Esophagus squamous epithelium (tissue), 5 donors: ENCODE results near the gene RALGAPA1. TPM values are rescaled to one million over a fixed set of nuclear protein-coding genes. Genes with fewer than 3 reads are reported as not detected.

Experiments used
- DNase-seq: peaks from one replicate; lab custom pipeline; 2025; lab: John Stamatoyannopoulos, UW
- H3K27ac ChIP-seq, 4 donors: fragments of 200-600 bp; sonication (generic); one replicate each; pipeline ENCODE4 v1.5.1; 2016 to 2019; ENCODE audit warnings: mild to moderate bottlenecking in 1 of 4
- H3K27me3 ChIP-seq, 4 donors: fragments of 200-600 bp; sonication (generic); 1 replicate in 3 of 4; 2 replicates in 1 of 4; pipeline versions ENCODE4 v1.5.1 to v1.6.0; 2017 to 2021; ENCODE audit warnings: antibody characterized with exemption in 1 of 4
- H3K36me3 ChIP-seq, 3 donors: fragments of 200-600 bp; sonication (generic); one replicate each; pipeline ENCODE4 v1.5.1; 2016 to 2019
- H3K4me1 ChIP-seq, 3 donors: fragments of 200-600 bp; sonication (generic); one replicate each; pipeline ENCODE4 v1.5.1; 2017 to 2019
- H3K4me3 ChIP-seq, 4 donors: fragments of 200-600 bp; sonication (generic); 1 replicate in 3 of 4; 2 replicates in 1 of 4; pipeline ENCODE4 v1.5.1; 2016 to 2019; ENCODE audit warnings: mild to moderate bottlenecking in 2 of 4, moderate library complexity in 1 of 4
- H3K9me3 ChIP-seq, 3 donors: fragments of 200-600 bp; sonication (generic); one replicate each; pipeline ENCODE4 v1.5.1; 2016 to 2019
- CTCF ChIP-seq, 6 experiments: fragments of 450-650 bp in 4 of 6; fragments of 200-600 bp in 2 of 6; sonication (generic) in 2 of 6; IDR thresholded peaks; one replicate each; pipeline ENCODE4 v1.5.1; 2016 to 2019; ENCODE audit warnings: antibody characterized with exemption in 6 of 6, mild to moderate bottlenecking in 4 of 6, moderate library complexity in 4 of 6
- POLR2A ChIP-seq, 4 donors: fragments of 450-650 bp; IDR thresholded peaks; one replicate each; pipeline ENCODE4 v1.6.1; 2017; ENCODE audit warnings: antibody characterized with exemption in 4 of 4, mild to moderate bottlenecking in 4 of 4, moderate library complexity in 3 of 4
- WGBS, 2 donors: methylation state at CpG; one replicate each; pipeline ENCODE4 v1.1.5; 2018; 5-methylcytosine and 5-hydroxymethylcytosine counted together
- intact Hi-C: fragments of 100-400 bp; cut with DNase I; formaldehyde crosslinking; loops from one replicate; pipeline ENCODE4 v1.15.0; 2022
- total RNA-seq, 4 donors: library from RNA; depleted of rRNA; stranded (reverse); fragments of >200 nt; gene quantifications; one replicate each; pipeline ENCODE4 v1.1.0, GENCODE V29; 2016
- donor health status: DM: yes; HTN: yes; CAD: no.

RALGAPA1 gene
- total RNA-seq, 4 donors from 2014 or later: 22.5 to 78.6 (median 39.8) TPM

DNA sequence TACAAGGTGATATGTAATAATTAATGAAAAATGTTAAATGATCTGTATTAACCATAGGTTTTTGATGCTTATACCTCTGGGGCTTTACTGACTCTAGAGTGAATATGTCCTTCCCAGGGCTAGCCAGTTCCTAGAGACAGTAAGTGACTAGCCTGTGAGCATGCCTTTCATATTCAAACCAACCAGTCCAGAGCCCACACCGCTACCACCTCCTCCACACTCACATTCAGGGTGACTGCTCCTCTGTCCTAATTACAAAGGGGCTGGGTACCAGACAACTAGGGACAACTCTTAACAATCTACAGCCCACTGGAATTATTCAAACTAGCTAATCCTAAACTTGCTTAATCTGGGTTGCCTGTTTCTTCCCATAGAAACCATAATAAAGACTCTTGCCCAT lies 49.0 kb downstream of the RALGAPA1 start:
- TF ChIP-seq CTCF (IDR thresholded peaks at IDR 0.05): no peak
- no peak for TF ChIP-seq POLR2A (IDR thresholded peaks at IDR 0.05)
- Histone ChIP-seq H3K27ac (no peak overlapping the region), H3K4me1 (no peaks in the 10 kb centered on the region), H3K4me3 (no peak overlapping the region), H3K36me3 (peaks cover 0 to 83% (median 5%) of the 10 kb centered on the region in 3 donors), H3K27me3 (no peaks in the 10 kb centered on the region), H3K9me3 (no peaks in the 10 kb centered on the region)
- no peak for DNase-seq
- 92 to 100% methylated on average over 1 of the region's 1 CpG for WGBS, 2 donors
- intact Hi-C loops: no loop called here

GRCh38 chr14:35758523-35759129 lies 50.5 kb downstream of the RALGAPA1 start:
- TF ChIP-seq POLR2A (IDR thresholded peaks at IDR 0.05): no peak
- no peak for TF ChIP-seq CTCF (IDR thresholded peaks at IDR 0.05)
- intact Hi-C loops: no loop called here
- 87 to 96% methylated on average over 3 of the region's 3 CpGs for WGBS, 2 donors

GRCh38 chr14:35754671-35755070 lies 54.4 kb downstream of the RALGAPA1 start:
- H3K9me3 ChIP-seq: no peaks in the 10 kb centered on the region
- H3K4me3 ChIP-seq: no peak overlapping the region
- no peak for TF ChIP-seq POLR2A (IDR thresholded peaks at IDR 0.05)
- TF ChIP-seq CTCF (IDR thresholded peaks at IDR 0.05): no peak
- H3K27ac ChIP-seq: no peak overlapping the region
- intact Hi-C loops: no loop called here
- DNase-seq: no peak
- H3K36me3 ChIP-seq: peaks cover 0 to 98% (median 5%) of the 10 kb centered on the region in 3 donors
- H3K4me1 ChIP-seq: no peaks in the 10 kb centered on the region
- H3K27me3 ChIP-seq: no peaks in the 10 kb centered on the region

More at GRCh38 chr14:35758523-35759129, 50.5 kb downstream of the RALGAPA1 start:
- no peaks in the 10 kb centered on the region for H3K27me3 ChIP-seq
- peaks cover 0 to 85% (median 5%) of the 10 kb centered on the region in 3 donors for H3K36me3 ChIP-seq
- no peaks in the 10 kb centered on the region for H3K9me3 ChIP-seq
- H3K27ac ChIP-seq: no peak overlapping the region
- DNase-seq: no peak
- no peaks in the 10 kb centered on the region for H3K4me1 ChIP-seq
- no peak overlapping the region for H3K4me3 ChIP-seq

DNA sequence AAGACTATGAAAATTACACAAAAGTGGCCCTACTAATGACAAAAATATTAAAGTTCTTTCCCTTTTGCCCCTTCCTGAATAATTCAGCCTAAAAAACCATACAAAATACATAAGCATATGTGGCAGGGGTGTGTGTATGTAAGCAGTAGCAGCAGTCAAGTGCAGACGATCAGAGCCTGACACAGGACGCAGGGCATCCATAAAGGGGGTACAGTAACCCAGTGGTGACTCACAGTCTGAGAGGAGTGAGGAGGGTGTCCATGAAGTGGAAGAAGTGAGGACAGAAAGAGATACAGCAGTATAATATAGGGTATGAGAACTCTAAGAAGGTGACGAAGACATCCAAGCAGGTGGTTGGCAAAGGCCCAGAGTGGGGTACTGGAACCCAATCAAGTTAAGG lies 56.7 kb downstream of the RALGAPA1 start:
- DNase-seq: no peak
- no peak overlapping the region for H3K4me3 ChIP-seq
- peaks cover 0 to 96% (median 5%) of the 10 kb centered on the region in 3 donors for H3K36me3 ChIP-seq
- H3K9me3 ChIP-seq: no peaks in the 10 kb centered on the region
- no peaks in the 10 kb centered on the region for H3K27me3 ChIP-seq
- 83 to 86% methylated on average over 3 of the region's 3 CpGs for WGBS, 2 donors
- TF ChIP-seq CTCF (IDR thresholded peaks at IDR 0.05) (no peak), POLR2A (IDR thresholded peaks at IDR 0.05) (no peak)
- H3K4me1 ChIP-seq: no peaks in the 10 kb centered on the region
- H3K27ac ChIP-seq: no peak overlapping the region
- intact Hi-C loops: no loop called here

DNA sequence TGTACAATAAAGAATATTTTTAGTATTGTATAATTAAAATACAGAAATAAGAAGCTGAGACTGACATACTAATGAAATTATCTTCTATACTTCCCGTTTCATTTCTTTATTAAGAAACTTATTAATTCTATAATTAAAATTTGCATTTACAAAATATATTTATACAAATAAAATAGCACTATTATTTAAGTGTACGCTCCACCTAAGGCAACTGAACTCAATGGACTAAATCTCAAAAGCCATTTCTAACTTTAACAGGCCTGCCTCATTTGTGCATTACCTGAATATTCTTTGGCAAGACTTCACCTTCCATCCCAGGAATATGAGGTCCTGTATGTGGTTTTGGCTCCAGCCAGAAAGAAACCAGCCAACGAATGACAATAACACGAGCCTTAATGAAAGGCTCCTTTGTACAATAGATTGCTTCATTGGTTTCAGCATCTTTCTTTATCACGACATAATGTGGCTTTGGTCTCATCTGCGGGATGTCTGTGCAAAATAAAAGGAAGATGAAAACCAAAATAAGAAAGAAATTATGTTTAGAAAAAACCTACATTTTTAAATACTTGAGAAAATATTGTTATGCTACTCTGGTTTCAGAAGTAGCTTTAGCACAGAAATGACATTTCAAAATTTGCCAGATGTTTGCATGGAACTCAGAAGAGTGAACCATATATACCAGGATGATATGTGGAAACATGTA lies 58.7 kb downstream of the RALGAPA1 start:
- TF ChIP-seq POLR2A (IDR thresholded peaks at IDR 0.05): no peak
- no peak for TF ChIP-seq CTCF (IDR thresholded peaks at IDR 0.05)
- no peak for DNase-seq
- WGBS, 2 donors: 86 to 93% methylated on average over 6 of the region's 6 CpGs
- H3K9me3 ChIP-seq: no peaks in the 10 kb centered on the region
- H3K36me3 ChIP-seq: peaks cover 0 to 97% (median 0%) of the 10 kb centered on the region in 3 donors
- no peaks in the 10 kb centered on the region for H3K27me3 ChIP-seq
- no peak overlapping the region for H3K4me3 ChIP-seq
- H3K27ac ChIP-seq: no peak overlapping the region
- no peaks in the 10 kb centered on the region for H3K4me1 ChIP-seq
- intact Hi-C loops: no loop called here
